GM15510 (cell line): ENCODE results near the gene LRP8.

Source experiments
- POLR2A ChIP-seq: IDR thresholded peaks from 3 replicates; pipeline ENCODE4 v1.6.1; 2011; ENCODE audit warnings: borderline replicate concordance; ENCODE audit not compliant: insufficient read length; ENCODE audit errors: extremely low read depth

Gene LRP8

DNA sequence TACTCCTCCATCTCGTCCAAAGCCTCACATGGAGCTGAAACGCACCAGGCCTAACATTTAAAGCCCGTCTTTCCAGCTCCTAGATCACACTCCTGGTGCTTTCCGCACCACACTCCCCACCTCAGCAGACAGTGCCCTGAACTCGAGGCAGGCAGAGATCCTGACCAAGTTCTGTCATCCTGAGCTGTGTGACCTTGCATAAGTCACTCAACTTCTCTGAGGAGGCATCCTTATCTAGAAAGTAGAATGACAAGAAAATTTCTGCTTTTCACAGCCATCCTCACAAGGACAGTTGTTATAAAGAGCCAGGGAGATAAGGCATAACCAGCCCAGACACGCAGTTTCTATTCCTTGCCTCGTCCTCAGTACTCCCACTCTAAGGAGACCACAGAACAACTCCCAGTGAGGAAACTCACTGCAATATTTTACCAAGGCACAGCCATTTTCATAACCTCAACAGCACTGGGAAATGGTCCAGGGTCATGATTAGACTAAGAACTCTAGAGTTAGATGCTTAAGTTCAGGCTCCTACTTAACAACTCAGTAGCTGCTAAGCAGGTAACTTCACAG is 3.1 kb downstream of the LRP8 start:
- no peak for TF ChIP-seq POLR2A

DNA sequence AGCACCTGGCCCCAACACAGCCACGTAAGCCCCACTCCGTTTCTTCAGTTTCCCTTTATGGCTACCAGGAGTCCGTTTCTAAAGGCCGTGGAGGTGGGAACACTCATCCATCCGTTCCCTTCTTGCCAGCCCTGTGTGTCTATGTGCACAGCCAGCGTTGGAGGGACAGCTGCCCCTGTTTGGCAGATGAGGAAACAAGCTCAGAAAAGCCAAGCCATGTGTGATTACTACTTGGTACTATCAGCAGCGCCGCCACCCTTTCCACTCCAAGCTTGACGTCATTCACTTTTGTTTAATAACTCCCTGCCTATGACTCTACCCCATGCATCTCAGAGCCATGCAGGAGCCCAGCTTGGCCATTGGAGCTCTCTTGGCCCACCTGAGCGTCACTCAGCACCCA is 3.5 kb downstream of the LRP8 start:
- TF ChIP-seq POLR2A, result no peak

DNA sequence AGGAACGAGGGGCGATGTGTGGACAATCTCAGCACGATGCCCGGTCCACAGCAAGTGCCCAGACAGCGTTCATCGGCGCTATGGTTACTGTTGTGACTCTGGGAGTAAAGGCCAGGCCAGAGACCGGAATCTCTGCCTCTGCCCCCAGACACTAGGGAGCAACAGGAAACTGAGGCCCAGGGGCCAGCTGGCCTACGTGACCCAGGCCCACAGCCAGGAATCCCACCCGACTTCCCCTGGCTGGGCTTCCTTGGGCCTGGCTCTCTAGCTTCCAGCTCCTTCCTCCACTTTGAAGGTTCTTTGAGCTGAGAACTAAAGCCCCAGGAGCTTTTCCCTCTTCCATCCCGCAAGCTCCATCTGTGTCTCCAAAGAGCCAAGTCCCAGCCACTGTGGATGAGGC is 4.6 kb downstream of the LRP8 start:
- TF ChIP-seq POLR2A, result no peak

DNA sequence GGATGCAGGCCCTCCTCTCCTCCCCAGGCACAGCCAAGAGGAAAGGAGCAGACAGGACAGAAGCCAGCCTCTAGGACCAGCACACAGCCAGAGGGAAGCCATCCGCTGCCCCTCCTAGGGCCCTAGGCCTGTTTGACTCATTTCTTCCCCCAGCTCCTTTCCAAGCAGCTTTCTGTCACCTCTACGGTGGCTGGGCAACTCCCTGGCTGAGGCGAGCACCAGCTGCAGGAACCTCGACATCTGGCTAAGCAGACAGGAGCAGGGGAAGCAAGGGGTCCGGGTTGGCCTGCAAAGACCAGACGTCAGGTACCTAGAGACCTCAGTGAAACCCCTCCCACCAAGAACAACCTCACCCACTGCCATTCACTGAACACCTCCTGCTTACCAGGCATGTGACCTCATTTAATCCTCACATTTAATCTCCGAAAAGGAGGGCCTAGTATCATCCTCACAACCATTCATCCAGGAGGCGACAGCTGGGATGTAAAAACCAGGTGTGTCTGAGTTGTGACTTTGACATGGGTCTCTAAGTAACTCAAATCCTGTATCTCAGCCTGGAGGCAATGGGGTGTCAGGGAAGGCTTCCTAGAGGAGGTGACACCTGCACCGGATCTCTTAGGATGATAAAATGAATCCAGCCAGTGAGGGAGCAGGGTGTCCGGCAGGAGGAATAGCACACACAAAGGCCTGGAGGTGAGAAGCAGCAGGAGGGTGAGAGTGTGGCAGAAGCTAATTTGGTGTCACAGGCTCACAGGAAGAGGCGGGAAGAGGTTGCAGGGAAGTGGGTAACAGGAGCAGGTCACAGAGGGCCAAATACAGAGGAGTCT is 5.9 kb downstream of the LRP8 start:
- TF ChIP-seq POLR2A, result no peak

DNA sequence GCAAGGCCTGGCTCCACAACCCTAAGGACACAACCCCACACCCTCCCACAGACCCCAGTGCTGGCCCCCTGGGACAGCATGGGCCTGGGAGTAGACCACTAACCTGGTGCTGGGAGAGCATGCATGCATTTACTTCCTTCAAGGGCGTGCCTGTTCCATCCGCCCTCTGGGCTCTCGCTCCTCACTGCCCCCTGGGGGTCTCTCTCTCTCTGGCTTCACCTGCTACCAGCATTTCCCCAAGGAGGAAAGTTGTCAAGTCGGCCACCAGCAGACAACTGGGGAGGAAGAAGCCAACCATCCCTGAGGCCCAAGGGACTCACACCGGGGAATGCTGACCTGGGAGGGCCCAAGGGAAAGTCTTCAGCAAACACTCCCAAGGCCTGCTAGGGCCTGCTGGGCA is 6.5 kb downstream of the LRP8 start:
- TF ChIP-seq POLR2A, result no peak

DNA sequence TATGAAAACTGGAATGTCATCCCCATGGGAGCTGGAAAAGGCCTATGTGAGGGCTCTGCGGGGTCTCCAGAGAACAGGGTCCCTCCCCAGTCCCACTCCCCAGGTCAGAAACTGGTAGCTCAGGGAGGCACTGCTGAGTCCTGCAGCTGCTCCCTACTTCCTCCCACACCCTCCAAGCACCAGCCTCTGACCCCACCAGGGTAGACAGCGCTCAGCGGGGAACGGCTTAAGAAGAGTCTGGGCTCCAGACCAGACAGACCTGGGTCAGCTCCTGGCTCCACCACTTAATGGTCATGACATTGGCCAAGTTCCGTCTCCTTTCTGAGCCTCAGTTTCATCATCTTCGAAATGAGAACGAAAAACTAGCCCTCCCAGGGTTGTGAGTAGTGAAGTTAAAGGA is 7.2 kb downstream of the LRP8 start:
- TF ChIP-seq POLR2A, result no peak

DNA sequence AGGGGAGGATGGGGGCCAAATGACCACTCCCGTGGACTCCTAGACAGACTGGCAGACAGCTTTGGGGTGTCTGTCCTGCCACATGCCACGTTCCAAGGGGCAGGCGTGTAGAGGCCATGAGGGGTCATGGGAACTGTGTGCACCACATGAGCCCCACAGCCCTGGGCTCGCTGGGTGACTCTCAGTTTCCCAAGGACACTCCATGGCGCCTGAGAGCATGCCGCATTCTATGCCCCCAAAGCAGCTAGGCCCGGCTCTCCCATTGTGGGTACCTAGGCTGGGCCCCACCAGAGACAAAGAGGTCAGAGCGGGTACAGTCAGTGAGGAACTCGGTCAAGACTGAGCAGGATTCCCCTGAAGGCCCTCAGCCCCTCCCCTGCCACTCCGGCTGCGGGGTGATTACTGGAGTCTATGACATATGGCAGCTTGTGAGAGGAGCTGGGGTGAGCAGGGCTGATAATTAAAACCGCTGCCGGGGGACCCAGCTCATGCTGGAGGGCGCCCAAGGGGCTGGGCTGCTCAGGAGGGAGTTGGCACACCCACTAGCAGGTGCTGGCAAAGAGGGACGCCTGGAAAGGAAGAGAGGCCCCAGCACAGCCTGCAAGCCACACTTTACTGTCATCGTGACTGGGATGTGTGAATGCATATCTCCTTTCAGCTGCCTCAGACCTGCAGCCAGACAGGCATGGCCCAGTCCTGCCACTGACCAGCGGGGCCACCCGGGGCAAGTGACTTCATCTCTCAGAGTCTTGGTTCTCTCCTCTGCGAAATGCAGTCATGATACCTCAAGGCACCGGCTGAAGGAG is 8.4 kb downstream of the LRP8 start:
- no peak for TF ChIP-seq POLR2A

DNA sequence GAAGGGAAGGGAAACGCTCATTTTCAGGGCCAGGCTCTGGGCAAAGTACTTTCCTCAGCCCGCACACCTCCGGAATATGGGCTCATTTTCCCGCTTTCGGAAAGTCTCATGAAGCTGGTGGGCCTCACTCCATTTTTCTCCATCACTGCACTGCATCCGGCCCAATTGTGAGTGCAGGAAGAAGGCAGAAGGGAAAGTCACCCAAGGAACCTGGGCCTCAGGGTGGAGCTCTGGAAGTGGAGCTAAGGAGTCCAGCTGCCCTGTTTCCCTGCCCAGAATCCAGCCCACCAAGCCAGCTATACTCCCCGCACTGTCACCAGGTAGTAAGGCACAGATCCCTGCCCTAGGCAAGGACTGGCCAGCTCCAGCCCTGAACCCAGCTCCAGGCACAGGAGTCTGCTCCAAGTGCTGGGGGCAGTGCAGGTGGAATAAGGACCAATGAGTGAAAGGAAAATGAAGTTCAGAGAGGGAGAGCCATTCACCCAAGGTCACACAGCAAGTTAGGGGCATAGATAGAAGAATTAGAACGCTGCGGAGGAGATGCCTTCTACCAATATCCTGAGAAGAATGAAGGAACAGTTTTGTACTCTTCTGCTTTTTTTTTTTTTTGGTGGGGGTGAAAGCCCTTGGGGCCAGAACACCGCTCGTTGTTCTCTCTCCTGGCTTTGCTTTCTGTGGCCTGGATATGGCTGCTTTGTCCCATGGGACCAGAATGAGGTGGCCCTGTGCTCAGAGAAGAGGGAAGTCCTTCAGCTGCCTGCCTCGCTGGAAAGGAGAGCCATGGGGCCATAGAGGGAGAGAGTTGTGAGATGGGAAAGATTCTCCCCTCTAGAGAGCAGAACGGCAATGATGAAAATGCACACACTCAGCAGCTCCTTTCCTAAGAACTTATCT is 10.0 kb downstream of the LRP8 start:
- no peak for TF ChIP-seq POLR2A

DNA sequence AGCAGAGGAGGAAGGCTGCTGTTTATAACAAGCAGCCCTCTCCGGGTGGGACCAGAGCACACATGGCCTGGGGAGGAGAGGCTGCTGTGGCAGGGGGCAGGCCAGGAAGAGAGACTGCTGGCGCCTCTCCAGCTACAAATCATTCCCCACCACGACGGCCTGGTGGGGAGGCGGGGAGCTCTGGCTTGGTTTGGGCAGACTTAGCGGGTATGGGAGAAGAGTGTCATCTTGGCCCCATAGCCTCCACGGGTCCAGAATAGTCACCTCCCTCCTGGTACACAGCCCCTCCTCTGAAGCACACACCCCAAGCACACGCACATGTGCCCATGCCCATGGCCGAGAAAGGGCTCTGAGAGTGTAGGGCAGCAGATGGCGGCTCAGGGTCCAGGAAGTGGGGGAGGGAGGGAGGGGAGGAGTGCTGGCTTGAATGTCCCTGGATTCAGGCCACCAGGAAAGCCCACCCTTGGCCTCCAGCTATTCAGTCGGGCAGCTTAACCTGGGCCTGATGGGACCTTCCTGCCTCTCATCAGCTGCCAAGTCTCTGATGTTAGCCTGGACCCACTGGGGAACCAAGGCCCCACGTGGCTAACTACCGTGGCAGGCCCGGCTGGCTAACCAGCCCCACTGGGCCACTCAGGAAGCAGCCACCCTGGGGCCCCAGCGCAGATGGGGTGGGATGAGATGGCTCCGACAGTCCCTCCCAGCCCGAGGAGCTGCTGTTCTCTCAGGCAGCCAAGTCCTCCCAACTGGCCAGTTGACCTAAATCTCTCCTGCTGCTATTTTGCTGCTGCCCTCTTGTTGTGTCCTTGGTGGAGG is 10.9 kb downstream of the LRP8 start:
- no peak for TF ChIP-seq POLR2A

DNA sequence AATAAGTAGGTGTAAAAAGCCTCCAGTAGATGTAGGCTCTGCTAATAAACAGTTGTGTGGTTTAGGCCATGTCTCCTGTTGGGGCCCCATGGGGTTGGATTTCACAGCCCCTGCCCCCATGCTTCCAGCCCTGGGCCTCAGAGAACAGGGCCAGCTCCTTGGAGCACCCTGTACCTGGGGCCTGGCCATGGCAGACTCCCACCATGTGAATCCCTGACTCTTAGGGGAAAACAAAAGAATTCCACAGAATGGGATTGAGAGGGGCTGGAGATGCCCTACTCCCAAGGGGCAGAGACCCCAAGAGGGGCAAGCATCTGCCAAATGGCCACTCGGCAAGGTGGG is 11.5 kb downstream of the LRP8 start:
- TF ChIP-seq POLR2A, result no peak

DNA sequence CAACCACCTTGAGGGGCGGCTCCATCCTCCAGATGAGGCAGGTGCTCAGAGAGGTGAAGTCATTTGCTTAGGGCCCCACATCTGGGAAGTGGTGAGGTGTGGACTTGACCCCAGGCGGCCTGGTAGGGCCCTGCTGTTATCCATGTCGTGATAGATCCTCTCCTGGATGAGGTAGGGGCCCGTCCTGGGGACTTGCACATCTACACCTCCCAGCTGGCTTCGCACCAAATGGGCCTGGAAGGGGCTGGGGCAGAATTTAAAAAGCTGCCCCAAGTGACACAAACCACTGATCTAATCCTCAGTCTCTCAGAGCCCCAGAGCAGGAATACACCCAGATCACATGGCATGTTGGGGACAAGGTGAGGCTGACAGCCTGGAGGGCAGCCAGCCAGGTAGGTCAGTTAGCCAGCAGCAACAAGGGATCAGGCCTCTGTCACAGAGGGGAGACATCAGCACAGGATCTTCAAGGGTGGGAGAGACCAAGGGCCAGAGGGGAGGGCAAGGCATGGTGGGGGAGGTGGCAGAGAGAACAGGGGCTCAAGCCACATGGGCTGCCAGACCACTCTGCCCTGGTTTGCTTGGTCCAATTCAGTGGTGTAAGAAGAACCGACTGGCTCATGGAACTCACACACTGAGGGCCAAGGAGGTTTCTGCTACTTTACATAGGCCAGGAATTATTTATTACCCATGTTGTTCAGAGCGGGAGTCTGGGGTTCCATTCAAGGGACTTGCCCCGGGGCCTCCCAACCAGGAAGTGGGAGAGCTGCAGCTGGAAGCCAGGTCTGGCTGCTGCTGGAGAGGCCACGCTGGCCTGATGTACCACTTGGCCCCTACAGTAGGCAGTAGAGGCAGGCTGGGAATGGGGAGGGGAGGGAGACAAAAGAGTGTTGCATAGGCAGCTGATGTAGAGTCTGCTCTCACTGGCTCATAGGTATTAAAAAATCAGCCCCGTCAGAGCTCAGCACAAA is 12.1 kb downstream of the LRP8 start:
- TF ChIP-seq POLR2A, result no peak

DNA sequence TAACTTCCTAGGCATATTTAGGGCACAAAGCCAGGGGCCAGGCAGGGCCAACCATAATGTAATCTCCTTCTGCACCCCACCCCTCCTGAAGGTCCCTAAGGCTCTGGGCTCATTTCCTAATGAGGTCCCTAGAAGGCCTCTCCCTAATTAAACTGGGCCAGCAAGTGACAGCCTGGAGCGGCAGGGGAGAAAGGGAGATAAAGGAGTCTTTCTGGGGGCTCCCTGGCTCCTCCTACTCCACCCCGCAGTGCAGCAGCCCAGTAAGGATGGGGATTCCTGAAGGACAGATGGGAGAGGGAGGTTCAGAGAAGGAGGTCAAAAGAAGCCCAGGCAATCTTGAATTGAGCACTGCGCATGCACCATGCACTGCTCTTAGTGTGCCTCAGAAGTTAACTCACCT is 12.8 kb downstream of the LRP8 start:
- TF ChIP-seq POLR2A, result no peak

DNA sequence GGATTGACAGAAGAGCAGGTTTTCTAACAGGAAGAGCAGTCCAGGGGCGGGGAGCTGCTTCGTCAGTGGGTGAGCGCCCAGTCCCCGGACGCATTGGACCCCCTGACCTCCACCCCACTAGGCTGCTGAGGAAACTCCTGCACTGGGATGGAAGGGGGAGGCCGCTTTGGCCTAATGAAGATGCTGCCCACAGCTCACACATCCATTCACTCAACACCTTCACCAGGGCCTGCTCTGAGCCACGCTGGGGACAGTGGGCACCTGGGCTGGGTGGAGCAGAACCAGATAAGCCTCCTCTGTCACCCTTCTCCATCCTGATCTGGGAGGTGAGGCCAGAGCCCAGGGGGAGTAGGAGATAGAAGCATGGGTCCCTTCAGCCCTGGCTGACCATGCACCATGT is 13.3 kb downstream of the LRP8 start:
- TF ChIP-seq POLR2A, result no peak
